ENCODE measurements around the gene SULT1E1. TPM values are rescaled to one million over a fixed set of nuclear protein-coding genes. Genes with fewer than 3 reads are reported as not detected.

Gene SULT1E1, protein sequence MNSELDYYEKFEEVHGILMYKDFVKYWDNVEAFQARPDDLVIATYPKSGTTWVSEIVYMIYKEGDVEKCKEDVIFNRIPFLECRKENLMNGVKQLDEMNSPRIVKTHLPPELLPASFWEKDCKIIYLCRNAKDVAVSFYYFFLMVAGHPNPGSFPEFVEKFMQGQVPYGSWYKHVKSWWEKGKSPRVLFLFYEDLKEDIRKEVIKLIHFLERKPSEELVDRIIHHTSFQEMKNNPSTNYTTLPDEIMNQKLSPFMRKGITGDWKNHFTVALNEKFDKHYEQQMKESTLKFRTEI
- not detected for total RNA-seq
- long read RNA-seq = 0 reads

DNA sequence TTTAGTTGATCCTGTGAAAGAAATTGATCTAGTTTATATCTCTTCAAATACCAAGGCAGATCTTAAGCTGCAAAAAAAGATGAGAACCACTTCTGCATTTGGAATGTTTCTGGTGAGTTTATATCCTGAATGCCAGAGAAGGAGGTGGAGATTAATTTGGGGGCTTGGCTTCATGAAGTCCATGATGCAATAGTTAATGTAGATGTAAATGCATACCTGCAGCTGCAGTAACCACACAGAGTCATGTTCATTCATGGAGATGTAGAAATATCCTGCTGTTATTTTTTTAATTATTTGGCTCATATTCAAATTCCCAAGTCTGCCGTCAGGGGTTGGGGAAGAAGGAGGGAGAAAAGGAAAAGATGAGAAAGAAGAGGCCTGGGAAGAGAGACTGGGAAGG, at the start of gene SULT1E1:
TSS of gene SULT1E1 (minus strand) at position 94 of the 400 bp plus-strand sequence. CDS start 2,501 bp downstream, outside the sequence.
- no peak for DNase-seq
- no peak for ATAC-seq (ENCODE audit: poor library complexity)
- intact Hi-C loops (cut with DNase I) = no loop called here

DNA sequence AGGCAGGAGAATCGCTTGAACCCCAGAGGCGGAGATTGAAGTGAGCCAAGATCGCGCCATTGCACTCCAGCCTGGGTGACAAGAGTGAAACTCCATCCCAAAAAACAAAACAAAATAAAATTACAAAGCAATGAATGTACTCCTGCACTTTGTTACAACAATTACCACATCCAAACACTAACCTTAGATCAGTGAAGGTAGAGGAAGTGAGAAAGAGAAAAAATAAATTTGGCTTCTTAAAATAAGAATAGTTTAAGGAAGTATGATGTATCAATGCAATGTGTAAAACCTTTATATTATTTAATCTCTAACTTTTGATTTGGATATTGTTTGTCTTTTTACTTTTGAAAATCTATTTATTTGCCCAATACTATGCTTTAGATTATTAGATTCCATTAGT, 49.2 kb upstream of the SULT1E1 start:
- intact Hi-C loops (cut with DNase I) = no loop called here
- ATAC-seq (ENCODE audit: poor library complexity) = no peak
- DNase-seq = no peak

- ATAC-seq (ENCODE audit: poor library complexity) (no peak), DNase-seq (no peak)
- intact Hi-C loops (cut with DNase I) = no loop called here
Measured at GRCh38 chr4:69907151-69907550, 47.2 kb upstream of the SULT1E1 start.

DNA sequence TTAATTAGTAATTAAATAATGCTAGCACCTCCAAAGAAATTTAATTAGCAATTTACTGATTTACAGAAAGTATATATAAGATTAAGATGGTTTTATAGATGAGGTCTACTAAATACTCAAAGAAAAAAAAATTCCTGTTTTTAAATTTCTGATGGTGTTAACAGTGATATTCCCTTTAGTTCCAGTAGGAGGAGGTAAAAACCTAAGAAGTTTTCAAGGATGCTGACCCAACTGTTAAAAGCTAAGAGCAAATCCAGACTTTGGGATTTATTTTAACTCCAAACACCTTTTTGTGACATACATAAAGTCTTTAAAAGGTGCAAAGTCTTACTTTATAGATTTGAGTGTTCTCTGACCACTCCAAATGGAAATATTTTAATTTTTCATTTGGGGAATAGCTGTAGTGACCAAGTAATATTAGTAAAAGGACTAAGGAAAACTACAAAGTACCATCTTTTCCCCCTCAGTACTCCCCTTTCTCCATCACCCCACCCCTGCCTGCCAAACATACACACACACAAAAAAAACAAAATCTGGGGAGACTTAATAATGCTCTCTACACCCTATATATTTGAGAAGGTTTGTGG, 36.7 kb upstream of the SULT1E1 start:
- DNase-seq (no peak), ATAC-seq (ENCODE audit: poor library complexity) (no peak)
- intact Hi-C loops (cut with DNase I) = no loop called here

GRCh38 chr4:69894721-69895120, 34.8 kb upstream of the SULT1E1 start:
- DNase-seq = no peak
- ATAC-seq (ENCODE audit: poor library complexity) = no peak
- intact Hi-C loops (cut with DNase I) = no loop called here

- intact Hi-C loops (cut with DNase I) = no loop called here
- ATAC-seq (ENCODE audit: poor library complexity) (no peak), DNase-seq (no peak)
Measured at GRCh38 chr4:69894186-69894585, 34.2 kb upstream of the SULT1E1 start.

- no peak for ATAC-seq (ENCODE audit: poor library complexity)
- no peak for DNase-seq
- intact Hi-C loops (cut with DNase I) = loop anchor here (10.0 kb wide), 1 partner anchor 204 kb away; no protein-coding TSS in a partner anchor
Measured at GRCh38 chr4:69888336-69888735, 28.4 kb upstream of the SULT1E1 start.

DNA sequence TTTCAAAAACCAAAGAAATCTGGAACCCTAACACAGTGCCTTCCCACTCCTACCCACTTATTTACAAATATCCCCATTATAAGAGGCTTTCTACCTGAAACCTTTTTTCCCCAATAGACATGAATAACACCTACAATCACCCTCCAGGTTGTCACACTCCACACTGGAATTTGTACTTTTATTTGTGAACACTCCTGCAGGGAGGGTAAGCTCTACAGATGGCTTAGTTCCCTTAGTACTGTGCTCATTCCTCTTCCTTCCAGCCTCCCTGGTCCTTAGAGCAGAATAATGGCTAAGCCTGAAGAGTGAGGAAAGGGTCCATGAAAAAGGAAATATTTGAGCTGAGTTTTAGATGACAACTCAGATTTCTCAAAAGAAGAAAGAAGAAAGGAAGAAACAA, 22.2 kb upstream of the SULT1E1 start:
- no peak for ATAC-seq (ENCODE audit: poor library complexity)
- intact Hi-C loops (cut with DNase I) = loop anchor here (10.0 kb wide), 1 partner anchor 197 kb away; no protein-coding TSS in a partner anchor
- no peak for DNase-seq

GRCh38 chr4:69881173-69881773, 21.3 kb upstream of the SULT1E1 start:
- intact Hi-C loops (cut with DNase I) = loop anchor here (10.0 kb wide), 1 partner anchor 196 kb away; no protein-coding TSS in a partner anchor
- ATAC-seq (ENCODE audit: poor library complexity) = no peak

DNA sequence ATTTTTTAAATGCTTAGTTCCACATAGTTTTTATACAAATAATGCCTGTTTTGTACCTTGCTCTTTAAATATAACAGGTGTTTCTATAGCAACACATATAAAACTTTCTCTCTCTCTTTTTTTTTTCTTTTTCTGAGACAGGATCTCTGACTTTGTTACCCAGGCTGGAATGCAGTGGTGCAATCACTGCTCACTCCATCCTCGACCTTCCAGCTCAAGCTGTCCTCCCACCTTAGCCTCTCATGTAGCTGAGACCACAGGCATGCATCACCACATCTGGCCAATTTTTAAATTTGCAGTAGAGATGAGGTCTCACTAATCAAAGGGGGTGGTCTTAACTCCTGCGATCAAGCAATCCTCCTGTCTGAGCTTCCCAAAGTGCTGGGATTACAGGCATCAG, 18.3 kb upstream of the SULT1E1 start:
- ATAC-seq (ENCODE audit: poor library complexity) (no peak), DNase-seq (no peak)
- intact Hi-C loops (cut with DNase I) = no loop called here

More at GRCh38 chr4:69881173-69881773, 21.3 kb upstream of the SULT1E1 start:
- DNase-seq = no peak

DNA sequence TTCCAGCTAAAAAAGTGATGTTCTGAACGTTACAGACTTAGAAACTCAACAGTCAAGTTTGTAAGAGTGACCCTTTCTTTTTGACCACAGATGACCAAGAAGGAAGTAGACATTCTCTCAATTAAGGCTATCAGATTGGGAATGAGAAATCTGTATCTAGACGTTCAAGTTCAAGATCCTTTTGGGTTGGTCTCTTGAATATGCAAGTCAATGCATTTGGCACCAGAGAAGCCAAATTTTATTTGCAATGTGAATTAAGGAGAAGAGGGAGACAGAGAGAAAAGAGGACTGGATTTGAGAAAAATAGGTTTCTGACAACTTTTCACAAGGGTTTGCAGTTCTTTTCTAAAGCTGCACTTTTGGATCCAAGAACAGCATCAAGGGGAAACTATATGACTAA, 17.5 kb upstream of the SULT1E1 start:
- ATAC-seq (ENCODE audit: poor library complexity) (no peak), DNase-seq (no peak)
- intact Hi-C loops (cut with DNase I) = no loop called here

GRCh38 chr4:69876071-69876470, 16.1 kb upstream of the SULT1E1 start:
- DNase-seq = no peak
- intact Hi-C loops (cut with DNase I) = no loop called here
- no peak for ATAC-seq (ENCODE audit: poor library complexity)

DNA sequence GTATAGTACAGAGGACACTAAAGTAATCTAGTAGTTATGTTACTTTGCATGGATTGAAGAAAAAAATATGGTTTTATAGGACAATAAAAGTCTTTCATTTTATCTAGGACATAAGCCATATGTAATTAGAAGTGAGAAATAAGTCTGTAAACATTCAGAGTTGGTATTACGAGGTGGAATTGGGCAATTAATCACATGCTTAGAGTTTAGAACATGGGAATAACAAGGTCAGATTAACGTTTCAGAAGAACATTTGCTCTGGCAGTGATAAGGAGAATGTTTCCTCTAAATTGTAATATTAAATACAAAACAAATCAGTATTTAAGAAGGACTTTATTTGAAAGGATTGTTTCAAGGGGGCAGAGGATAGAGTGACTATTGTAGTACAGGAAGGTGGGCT, 15.6 kb upstream of the SULT1E1 start:
- intact Hi-C loops (cut with DNase I) = no loop called here
- no peak for ATAC-seq (ENCODE audit: poor library complexity)
- DNase-seq = no peak

DNA sequence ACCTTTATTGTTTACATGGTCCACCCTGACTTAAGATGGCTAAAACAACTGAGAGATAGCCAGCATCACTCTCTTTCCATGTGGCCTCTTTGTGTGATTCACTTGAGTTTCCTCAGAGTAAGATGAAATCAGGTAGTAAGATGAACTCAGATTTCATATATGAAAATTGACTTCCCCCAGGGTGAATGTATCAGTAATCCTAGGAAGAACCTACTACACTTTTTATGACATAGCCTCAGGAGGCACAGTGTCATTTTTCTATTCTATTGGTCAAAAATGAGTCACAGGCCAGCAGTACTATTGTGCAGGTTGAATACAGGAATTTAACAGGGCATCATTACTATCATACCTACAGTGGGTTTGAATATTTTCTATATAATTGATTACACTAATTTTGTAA, 14.6 kb upstream of the SULT1E1 start:
- no peak for ATAC-seq (ENCODE audit: poor library complexity)
- intact Hi-C loops (cut with DNase I) = no loop called here
- DNase-seq = no peak

- intact Hi-C loops (cut with DNase I) = no loop called here
- no peak for ATAC-seq (ENCODE audit: poor library complexity)
- no peak for DNase-seq
Measured at GRCh38 chr4:69861756-69862155, 1.8 kb upstream of the SULT1E1 start.

GRCh38 chr4:69860521-69861298, 765 bp upstream of the SULT1E1 start:
- no peak for ATAC-seq (ENCODE audit: poor library complexity)
- intact Hi-C loops (cut with DNase I) = no loop called here
- no peak for DNase-seq

GRCh38 chr4:69859140-69859685, 732 bp downstream of the SULT1E1 start:
- intact Hi-C loops (cut with DNase I) = no loop called here
- DNase-seq = no peak
- ATAC-seq (ENCODE audit: poor library complexity) = no peak

GRCh38 chr4:69858690-69859089, 1.3 kb downstream of the SULT1E1 start:
- intact Hi-C loops (cut with DNase I) = no loop called here
- ATAC-seq (ENCODE audit: poor library complexity) (no peak), DNase-seq (no peak)

GRCh38 chr4:69855822-69856221, 4.1 kb downstream of the SULT1E1 start:
- intact Hi-C loops (cut with DNase I) = no loop called here
- ATAC-seq (ENCODE audit: poor library complexity) (no peak), DNase-seq (no peak)

All from Right ventricle myocardium superior (tissue), 1 donor.